ENCODE data around the gene LEMD1. TPM values are rescaled to one million over a fixed set of nuclear protein-coding genes. Genes with fewer than 3 reads are reported as not detected.

The LEMD1 gene
- not detected in 2 replicates for total RNA-seq (2012; rRNA removed)

DNA sequence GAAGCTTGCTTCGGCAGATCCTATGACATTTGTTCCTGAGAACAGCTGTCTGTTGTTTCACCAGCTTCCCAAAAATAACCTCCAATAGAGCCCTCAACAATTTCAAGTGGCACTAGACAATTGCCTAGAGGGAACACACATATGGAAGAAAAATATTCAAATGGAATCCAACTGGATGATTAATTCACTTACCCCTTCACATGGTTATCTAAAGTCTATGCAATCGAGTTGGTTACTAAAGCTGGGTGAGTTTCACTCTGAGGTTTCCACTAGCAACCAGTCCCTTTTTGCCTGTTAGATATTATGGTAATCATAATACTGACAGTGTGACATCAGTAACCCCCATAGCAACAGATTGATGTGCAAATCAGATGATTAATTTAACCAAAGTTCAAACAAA is at the start of gene LEMD1:
LEMD1 (minus strand) TSS at position 259 of the 400 bp plus-strand sequence. CDS start 1,520 bp downstream, outside the sequence.
- no peak within 1 kb of the TSS for H3K9ac ChIP-seq (ENCODE audit: low read depth, low read length)
- no peaks in the 10 kb centered on the region for H3K36me3 ChIP-seq (ENCODE audit: insufficient read depth, low read length)
- peaks cover 86% of the 10 kb centered on the region for H3K27me3 ChIP-seq (ENCODE audit: control insufficient read depth, insufficient read depth, low read length)
- H3K4me3 ChIP-seq (ENCODE audit: low read length) = no peak within 1 kb of the TSS
- no peaks in the 10 kb centered on the region for H3K4me1 ChIP-seq (ENCODE audit: control insufficient read depth, insufficient read depth, low read length)
- no peaks in the 10 kb centered on the region for H3K9me3 ChIP-seq (replicated peaks; ENCODE audit: low read length)
- no peak within 1 kb of the TSS for H3K4me2 ChIP-seq (ENCODE audit: low read length)

DNA sequence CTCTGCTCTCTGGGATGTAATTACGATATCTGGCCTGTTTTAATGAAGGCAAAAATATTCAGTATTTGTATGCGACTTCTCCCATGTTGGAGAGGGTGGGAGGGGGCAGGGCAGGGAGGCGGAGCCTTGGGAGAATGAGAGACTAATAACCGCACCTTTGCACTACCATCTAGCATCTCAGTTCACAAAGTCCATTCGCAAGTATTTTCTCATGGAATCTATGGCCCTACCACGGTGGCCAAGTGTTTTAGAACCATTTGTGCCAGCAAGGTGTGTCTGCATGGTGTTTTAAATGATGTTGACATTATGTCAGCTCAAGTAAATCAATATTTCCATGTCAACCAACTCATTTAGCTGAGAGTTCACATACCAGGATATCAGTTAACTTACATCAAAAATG is 48.3 kb upstream of the LEMD1 start:
- H3K4me1 ChIP-seq (ENCODE audit: control insufficient read depth, insufficient read depth, low read length) = no peaks in the 10 kb centered on the region
- H3K27me3 ChIP-seq (ENCODE audit: control insufficient read depth, insufficient read depth, low read length) = peaks cover 52% of the 10 kb centered on the region
- no peaks in the 10 kb centered on the region for H3K36me3 ChIP-seq (ENCODE audit: insufficient read depth, low read length)
- no peak overlapping the region for H3K4me3 ChIP-seq (ENCODE audit: low read length)
- H3K4me2 ChIP-seq (ENCODE audit: low read length) = no peak overlapping the region
- H3K9me3 ChIP-seq (replicated peaks; ENCODE audit: low read length) = no peaks in the 10 kb centered on the region
- H3K9ac ChIP-seq (ENCODE audit: low read depth, low read length) = no peak overlapping the region

GRCh38 chr1:205466595-205467220 is 44.9 kb upstream of the LEMD1 start:
- Histone ChIP-seq H3K9ac (ENCODE audit: low read depth, low read length) (no peak overlapping the region), H3K27me3 (ENCODE audit: control insufficient read depth, insufficient read depth, low read length) (peaks cover 59% of the 10 kb centered on the region), H3K4me2 (ENCODE audit: low read length) (no peak overlapping the region), H3K4me1 (ENCODE audit: control insufficient read depth, insufficient read depth, low read length) (no peaks in the 10 kb centered on the region), H3K4me3 (ENCODE audit: low read length) (no peak overlapping the region), H3K9me3 (replicated peaks; ENCODE audit: low read length) (no peaks in the 10 kb centered on the region), H3K36me3 (ENCODE audit: insufficient read depth, low read length) (no peaks in the 10 kb centered on the region)

- H3K4me1 ChIP-seq (ENCODE audit: control insufficient read depth, insufficient read depth, low read length) = no peaks in the 10 kb centered on the region
- H3K9me3 ChIP-seq (replicated peaks; ENCODE audit: low read length) = no peaks in the 10 kb centered on the region
- peaks cover 68% of the 10 kb centered on the region for H3K27me3 ChIP-seq (ENCODE audit: control insufficient read depth, insufficient read depth, low read length)
- H3K4me2 ChIP-seq (ENCODE audit: low read length) = no peak overlapping the region
- no peak overlapping the region for H3K4me3 ChIP-seq (ENCODE audit: low read length)
- no peaks in the 10 kb centered on the region for H3K36me3 ChIP-seq (ENCODE audit: insufficient read depth, low read length)
- H3K9ac ChIP-seq (ENCODE audit: low read depth, low read length) = no peak overlapping the region
Observed at GRCh38 chr1:205465392-205465791, 43.5 kb upstream of the LEMD1 start.

- H3K27me3 ChIP-seq (ENCODE audit: control insufficient read depth, insufficient read depth, low read length) = peaks cover 85% of the 10 kb centered on the region
- H3K9me3 ChIP-seq (replicated peaks; ENCODE audit: low read length) = no peaks in the 10 kb centered on the region
- no peak overlapping the region for H3K4me3 ChIP-seq (ENCODE audit: low read length)
- no peaks in the 10 kb centered on the region for H3K36me3 ChIP-seq (ENCODE audit: insufficient read depth, low read length)
- H3K4me1 ChIP-seq (ENCODE audit: control insufficient read depth, insufficient read depth, low read length) = no peaks in the 10 kb centered on the region
- H3K4me2 ChIP-seq (ENCODE audit: low read length) = no peak overlapping the region
- H3K9ac ChIP-seq (ENCODE audit: low read depth, low read length) = no peak overlapping the region
Observed at GRCh38 chr1:205458777-205459566, 37.1 kb upstream of the LEMD1 start.

DNA sequence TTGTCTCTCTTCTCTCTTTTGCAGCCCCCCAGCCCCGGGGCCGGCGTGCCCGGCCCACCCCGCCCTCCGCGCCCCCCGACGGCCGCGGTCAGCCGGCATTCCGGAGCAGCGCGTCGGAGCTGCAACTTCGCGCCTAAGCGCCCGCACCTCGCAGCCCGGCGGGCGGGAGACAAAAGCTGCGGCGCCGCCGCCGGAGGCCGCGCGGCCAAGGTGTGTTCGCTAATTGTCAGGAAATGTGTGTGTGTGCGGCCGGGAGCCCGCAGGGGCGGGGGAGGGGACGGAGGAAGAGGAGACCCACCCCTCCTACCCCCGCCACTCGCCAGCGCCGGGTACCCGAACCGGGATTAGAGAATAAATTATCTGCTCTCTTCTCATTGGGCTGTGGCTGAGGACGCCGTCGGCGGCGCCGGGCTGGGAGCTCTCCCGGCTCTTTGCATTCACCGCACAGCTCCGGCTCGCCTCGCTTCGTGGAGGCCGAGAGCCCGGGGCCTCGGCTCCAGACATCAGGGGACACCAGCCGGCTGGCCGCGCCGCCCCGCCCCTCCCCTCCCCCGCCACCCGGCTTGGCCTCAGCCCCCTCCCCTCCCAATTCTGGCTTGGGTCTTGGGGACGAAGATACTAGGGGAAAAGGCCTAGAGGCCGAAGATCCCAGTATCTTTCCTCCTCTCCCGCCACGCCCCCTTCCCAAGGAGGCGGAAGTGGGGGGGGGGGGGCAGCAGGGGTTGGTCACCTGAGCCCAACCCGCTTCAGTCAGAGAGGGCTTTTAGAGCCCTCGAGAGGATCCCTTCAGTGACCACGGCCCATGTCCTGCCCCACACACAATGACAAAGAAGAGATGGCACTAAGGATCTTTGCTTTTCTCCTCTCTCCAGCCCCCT is 35.3 kb upstream of the LEMD1 start:
- H3K9ac ChIP-seq (ENCODE audit: low read depth, low read length) = no peak overlapping the region
- H3K4me2 ChIP-seq (ENCODE audit: low read length) = no peak overlapping the region
- no peaks in the 10 kb centered on the region for H3K36me3 ChIP-seq (ENCODE audit: insufficient read depth, low read length)
- no peaks in the 10 kb centered on the region for H3K4me1 ChIP-seq (ENCODE audit: control insufficient read depth, insufficient read depth, low read length)
- peaks cover 90% of the 10 kb centered on the region for H3K27me3 ChIP-seq (ENCODE audit: control insufficient read depth, insufficient read depth, low read length)
- H3K4me3 ChIP-seq (ENCODE audit: low read length) = no peak overlapping the region
- no peaks in the 10 kb centered on the region for H3K9me3 ChIP-seq (replicated peaks; ENCODE audit: low read length)

GRCh38 chr1:205456383-205456867 is 34.6 kb upstream of the LEMD1 start:
- no peaks in the 10 kb centered on the region for H3K4me1 ChIP-seq (ENCODE audit: control insufficient read depth, insufficient read depth, low read length)
- H3K9ac ChIP-seq (ENCODE audit: low read depth, low read length) = no peak overlapping the region
- H3K36me3 ChIP-seq (ENCODE audit: insufficient read depth, low read length) = no peaks in the 10 kb centered on the region
- no peak overlapping the region for H3K4me2 ChIP-seq (ENCODE audit: low read length)
- no peaks in the 10 kb centered on the region for H3K9me3 ChIP-seq (replicated peaks; ENCODE audit: low read length)
- H3K4me3 ChIP-seq (ENCODE audit: low read length) = no peak overlapping the region
- peaks cover 91% of the 10 kb centered on the region for H3K27me3 ChIP-seq (ENCODE audit: control insufficient read depth, insufficient read depth, low read length)

- no peak within 1 kb of the TSS for H3K4me2 ChIP-seq (ENCODE audit: low read length)
- no peaks in the 10 kb centered on the region for H3K4me1 ChIP-seq (ENCODE audit: control insufficient read depth, insufficient read depth, low read length)
- no peak within 1 kb of the TSS for H3K4me3 ChIP-seq (ENCODE audit: low read length)
- no peaks in the 10 kb centered on the region for H3K9me3 ChIP-seq (replicated peaks; ENCODE audit: low read length)
- peaks cover 91% of the 10 kb centered on the region for H3K27me3 ChIP-seq (ENCODE audit: control insufficient read depth, insufficient read depth, low read length)
- no peaks in the 10 kb centered on the region for H3K36me3 ChIP-seq (ENCODE audit: insufficient read depth, low read length)
- H3K9ac ChIP-seq (ENCODE audit: low read depth, low read length) = no peak within 1 kb of the TSS
Observed at GRCh38 chr1:205455581-205456382, 33.9 kb upstream of the LEMD1 start, which contains the start of gene BLACAT1. Gene BLACAT1, minus strand, starts transcription at chr1:205456045.

DNA sequence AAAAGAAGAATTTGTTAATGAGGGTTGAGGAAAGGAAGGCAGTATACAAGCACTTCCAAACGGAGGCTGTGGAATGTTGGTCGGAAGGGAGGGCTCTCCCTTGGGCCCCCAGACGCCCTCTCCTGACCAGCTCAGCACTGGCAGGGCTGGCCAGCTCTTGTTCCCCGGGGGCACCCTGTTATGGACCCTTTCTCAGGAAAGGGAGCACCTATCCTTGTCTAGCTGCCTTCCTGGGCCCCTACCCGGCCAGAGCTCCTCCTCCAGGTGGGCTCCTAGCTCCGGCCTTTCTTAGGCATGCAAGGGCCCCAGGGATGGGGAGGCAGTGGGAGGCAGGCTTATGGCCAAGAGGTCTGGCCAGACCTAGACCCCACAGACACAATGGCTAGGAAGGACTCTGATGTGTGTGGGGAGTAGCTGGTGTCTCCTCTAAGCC is 33.1 kb upstream of the LEMD1 start:
- Histone ChIP-seq H3K9me3 (replicated peaks; ENCODE audit: low read length) (no peaks in the 10 kb centered on the region), H3K4me1 (ENCODE audit: control insufficient read depth, insufficient read depth, low read length) (no peaks in the 10 kb centered on the region), H3K4me2 (ENCODE audit: low read length) (no peak overlapping the region), H3K4me3 (ENCODE audit: low read length) (no peak overlapping the region), H3K36me3 (ENCODE audit: insufficient read depth, low read length) (no peaks in the 10 kb centered on the region), H3K27me3 (ENCODE audit: control insufficient read depth, insufficient read depth, low read length) (peaks cover 91% of the 10 kb centered on the region), H3K9ac (ENCODE audit: low read depth, low read length) (no peak overlapping the region)

GRCh38 chr1:205453466-205453865 is 31.6 kb upstream of the LEMD1 start:
- no peak overlapping the region for H3K4me3 ChIP-seq (ENCODE audit: low read length)
- H3K9me3 ChIP-seq (replicated peaks; ENCODE audit: low read length) = no peaks in the 10 kb centered on the region
- H3K4me1 ChIP-seq (ENCODE audit: control insufficient read depth, insufficient read depth, low read length) = no peaks in the 10 kb centered on the region
- H3K9ac ChIP-seq (ENCODE audit: low read depth, low read length) = no peak overlapping the region
- no peaks in the 10 kb centered on the region for H3K36me3 ChIP-seq (ENCODE audit: insufficient read depth, low read length)
- no peak overlapping the region for H3K4me2 ChIP-seq (ENCODE audit: low read length)
- H3K27me3 ChIP-seq (ENCODE audit: control insufficient read depth, insufficient read depth, low read length) = peaks cover 78% of the 10 kb centered on the region
